Sigmoid colon (tissue), 7 donors: ENCODE measurements around the gene ASTN1. TPM values are rescaled to one million over a fixed set of nuclear protein-coding genes. Genes with fewer than 3 reads are reported as not detected.

Source experiments
- DNase-seq: peaks from one replicate; pipeline ENCODE4 v3.0.0-alpha.2; 2019
- H3K27ac ChIP-seq, 4 donors: fragments of 200-600 bp; sonication (generic); one replicate each; pipeline ENCODE4 v1.5.1; 2016 to 2019; ENCODE audit warnings: mild to moderate bottlenecking in 1 of 4
- H3K27me3 ChIP-seq, 3 donors: fragments of 200-600 bp; sonication (generic); one replicate each; pipeline ENCODE4 v1.5.1; 2019; ENCODE audit warnings: mild to moderate bottlenecking in 1 of 3
- H3K36me3 ChIP-seq, 4 donors: fragments of 200-600 bp; sonication (generic); one replicate each; pipeline ENCODE4 v1.5.1; 2016 to 2019
- H3K4me1 ChIP-seq, 4 donors: fragments of 200-600 bp; sonication (generic); one replicate each; pipeline ENCODE4 v1.5.1; 2017 to 2019
- H3K4me3 ChIP-seq, 4 donors: fragments of 200-600 bp; sonication (generic); one replicate each; pipeline ENCODE4 v1.5.1; 2017 to 2019; ENCODE audit warnings: mild to moderate bottlenecking in 2 of 4, moderate library complexity in 1 of 4
- H3K9me3 ChIP-seq, 4 donors: fragments of 200-600 bp in 3 of 4; sonication (generic) in 3 of 4; one replicate each; pipeline versions ENCODE4 v1.5.1 to v1.6.1; 2013 to 2019
- EP300 ChIP-seq, 4 donors: sonication (generic); formaldehyde crosslinking; IDR thresholded peaks; one replicate each; pipeline ENCODE4 v1.6.1; 2017; ENCODE audit warnings: antibody characterized with exemption in 4 of 4
- POLR2A ChIP-seq, 2 donors: fragments of 450-650 bp; IDR thresholded peaks; one replicate each; pipeline ENCODE4 v1.6.1; 2016; ENCODE audit warnings: antibody characterized with exemption in 2 of 2, mild to moderate bottlenecking in 2 of 2, moderate library complexity in 2 of 2
- POLR2AphosphoS5 ChIP-seq, 4 donors: sonication (generic); formaldehyde crosslinking; IDR thresholded peaks; one replicate each; pipeline ENCODE4 v1.6.1; 2017; ENCODE audit warnings: antibody characterized with exemption in 4 of 4
- WGBS, 2 donors: extraction: QIAGEN DNeasy Blood & Tissue Kit; methylation state at CpG; one replicate each; pipeline ENCODE4 v1.1.7; 2013; 5-methylcytosine and 5-hydroxymethylcytosine counted together
- intact Hi-C: fragments of 100-400 bp; cut with DNase I; formaldehyde crosslinking; loops from one replicate; pipeline ENCODE4 v1.15.1; 2023
- polyA plus RNA-seq, 3 donors: library from polyadenylated mRNA; stranded (reverse); fragments of 200-250 nt; gene quantifications; one replicate each; pipeline ENCODE4 v1.2.3, GENCODE V29; 2013
- total RNA-seq, 4 donors: library from RNA; depleted of rRNA; stranded (reverse); fragments of >200 nt; gene quantifications; one replicate each; pipeline ENCODE4 v1.1.0, GENCODE V29; 2016
- TF ChIP-seq, protein P1 (sequence below), 4 experiments: fragments of 450-650 bp in 3 of 4; fragments of 200-600 bp in 1 of 4; IDR thresholded peaks; one replicate each; pipeline ENCODE4 v1.5.1; 2016 to 2019; ENCODE audit warnings: antibody characterized with exemption in 4 of 4, mild to moderate bottlenecking in 3 of 4, moderate library complexity in 2 of 4
- donor health status: healthy with polysubstance abuse.
- donor health status: Bipolar disorder and iron deficiency.
- donor health status: healthy.

Gene ASTN1
- total and polyA plus RNA-seq, 7 donors = 0.49 to 2.2 (median 1.4) TPM; not detected in 2

DNA sequence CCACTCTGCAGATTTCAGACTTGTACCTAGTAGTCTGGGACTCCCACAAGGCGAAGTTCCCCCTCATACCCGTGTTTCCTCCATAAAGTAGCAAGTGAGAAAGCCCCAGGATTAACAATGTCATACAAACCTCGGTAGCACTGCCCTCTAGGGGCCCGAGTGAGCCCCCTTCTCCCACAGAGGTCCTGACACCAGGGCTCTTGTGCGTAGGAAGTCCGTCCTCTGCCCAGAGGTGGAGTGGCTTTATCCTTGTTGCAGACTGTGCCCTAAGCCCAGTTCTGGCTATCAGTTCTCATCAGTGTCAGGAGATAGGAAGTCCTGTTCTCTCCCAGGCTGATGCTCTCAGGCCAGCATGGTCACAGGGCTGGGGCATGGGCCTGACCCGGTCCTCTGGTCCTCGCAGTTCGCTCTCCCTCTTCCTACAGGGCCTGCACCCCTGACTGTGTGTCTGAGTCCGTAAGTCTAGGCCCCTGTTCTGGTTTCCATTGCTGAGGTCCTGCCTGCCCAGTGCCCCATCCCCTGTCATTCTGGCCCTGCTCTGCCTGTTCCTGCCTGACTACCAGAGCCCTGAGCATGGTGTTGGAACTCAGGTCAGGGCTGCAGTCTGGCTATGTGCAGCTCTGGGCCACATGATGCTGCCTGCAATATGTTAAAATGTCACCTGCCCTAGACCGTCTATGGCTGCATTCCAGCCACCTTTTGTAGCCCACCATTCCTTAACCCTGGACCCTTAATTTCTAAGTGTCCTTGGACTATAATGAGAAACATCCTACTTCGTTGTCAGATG is 285.6 kb downstream of the ASTN1 start:
- intact Hi-C loops = no loop called here
- Histone ChIP-seq H3K36me3 (no peaks in the 10 kb centered on the region), H3K4me3 (no peak overlapping the region), H3K9me3 (no peaks in the 10 kb centered on the region), H3K27ac (no peak overlapping the region), H3K4me1 (peaks cover 0 to 6% (median 6%) of the 10 kb centered on the region in 4 donors), H3K27me3 (no peaks in the 10 kb centered on the region)
- DNase-seq = no peak
- 70 to 72% methylated on average over 12 of the region's 12 CpGs for WGBS, 2 donors
- TF ChIP-seq EP300 (IDR thresholded peaks at IDR 0.05) (no peak), POLR2A (IDR thresholded peaks at IDR 0.05) (no peak), POLR2AphosphoS5 (IDR thresholded peaks at IDR 0.05) (no peak)
- TF ChIP-seq, protein P1, sequence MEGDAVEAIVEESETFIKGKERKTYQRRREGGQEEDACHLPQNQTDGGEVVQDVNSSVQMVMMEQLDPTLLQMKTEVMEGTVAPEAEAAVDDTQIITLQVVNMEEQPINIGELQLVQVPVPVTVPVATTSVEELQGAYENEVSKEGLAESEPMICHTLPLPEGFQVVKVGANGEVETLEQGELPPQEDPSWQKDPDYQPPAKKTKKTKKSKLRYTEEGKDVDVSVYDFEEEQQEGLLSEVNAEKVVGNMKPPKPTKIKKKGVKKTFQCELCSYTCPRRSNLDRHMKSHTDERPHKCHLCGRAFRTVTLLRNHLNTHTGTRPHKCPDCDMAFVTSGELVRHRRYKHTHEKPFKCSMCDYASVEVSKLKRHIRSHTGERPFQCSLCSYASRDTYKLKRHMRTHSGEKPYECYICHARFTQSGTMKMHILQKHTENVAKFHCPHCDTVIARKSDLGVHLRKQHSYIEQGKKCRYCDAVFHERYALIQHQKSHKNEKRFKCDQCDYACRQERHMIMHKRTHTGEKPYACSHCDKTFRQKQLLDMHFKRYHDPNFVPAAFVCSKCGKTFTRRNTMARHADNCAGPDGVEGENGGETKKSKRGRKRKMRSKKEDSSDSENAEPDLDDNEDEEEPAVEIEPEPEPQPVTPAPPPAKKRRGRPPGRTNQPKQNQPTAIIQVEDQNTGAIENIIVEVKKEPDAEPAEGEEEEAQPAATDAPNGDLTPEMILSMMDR (IDR thresholded peaks at IDR 0.05) = no peak

DNA sequence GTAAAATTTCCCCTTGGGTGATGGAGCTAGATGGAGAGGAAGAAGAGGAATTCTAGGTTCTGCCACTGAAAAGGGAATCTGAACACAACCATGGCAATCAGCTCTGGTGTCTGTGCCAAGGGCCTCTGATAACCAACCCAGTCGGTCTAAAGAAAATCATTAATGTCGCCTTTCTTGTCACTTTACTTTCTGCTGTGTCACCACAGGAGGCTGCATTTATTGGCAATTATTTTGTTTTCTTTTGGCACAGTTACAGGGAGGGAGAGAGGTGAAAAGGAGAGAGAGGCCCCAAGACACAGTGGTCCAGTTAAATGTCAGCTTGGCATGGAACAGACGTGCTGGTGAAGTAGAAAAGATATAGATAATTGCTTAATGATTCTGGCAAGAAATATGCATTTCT is 287.0 kb downstream of the ASTN1 start:
- H3K9me3 ChIP-seq = no peaks in the 10 kb centered on the region
- no peaks in the 10 kb centered on the region for H3K27me3 ChIP-seq
- H3K4me1 ChIP-seq = peaks cover 0 to 6% (median 6%) of the 10 kb centered on the region in 4 donors
- H3K4me3 ChIP-seq = no peak overlapping the region
- TF ChIP-seq POLR2A (IDR thresholded peaks at IDR 0.05) = no peak
- TF ChIP-seq POLR2AphosphoS5 (IDR thresholded peaks at IDR 0.05) = no peak
- TF ChIP-seq EP300 (IDR thresholded peaks at IDR 0.05) = no peak
- TF ChIP-seq, protein P1 (IDR thresholded peaks at IDR 0.05) = no peak
- intact Hi-C loops = no loop called here
- DNase-seq = no peak
- H3K36me3 ChIP-seq = no peaks in the 10 kb centered on the region
- WGBS, 2 donors = 71 to 86% methylated on average over 3 of the region's 3 CpGs
- no peak overlapping the region for H3K27ac ChIP-seq

DNA sequence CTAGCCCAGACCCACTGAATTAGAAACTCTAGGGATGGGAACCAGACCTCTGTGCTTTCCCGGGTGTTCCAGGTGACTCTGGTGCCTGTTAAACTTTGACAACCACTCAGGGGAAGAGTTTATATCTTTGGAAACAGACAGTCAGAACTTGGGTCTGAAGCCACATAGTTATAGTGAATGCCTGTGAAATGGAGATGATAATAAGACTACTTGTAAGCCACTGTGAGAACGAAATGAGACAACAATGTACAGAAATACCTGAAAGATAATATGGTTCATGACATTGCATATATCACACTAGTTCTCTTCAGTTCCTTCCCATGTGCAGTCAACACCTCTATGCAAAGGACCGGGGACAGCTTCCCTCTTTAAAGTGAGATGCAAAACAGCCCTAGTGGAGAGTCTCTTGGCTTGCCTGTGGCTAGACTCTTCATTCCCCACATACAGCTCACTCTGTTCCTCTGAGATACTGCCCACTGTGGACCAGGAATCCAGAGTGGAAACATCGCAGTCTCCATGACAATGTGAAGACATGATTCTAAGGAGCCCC is 287.5 kb downstream of the ASTN1 start:
- TF ChIP-seq, protein P1 (IDR thresholded peaks at IDR 0.05) = no peak
- no peak for TF ChIP-seq EP300 (IDR thresholded peaks at IDR 0.05)
- no peak for TF ChIP-seq POLR2AphosphoS5 (IDR thresholded peaks at IDR 0.05)
- TF ChIP-seq POLR2A (IDR thresholded peaks at IDR 0.05) = no peak
- WGBS, 2 donors = 69 to 80% methylated on average over 4 of the region's 4 CpGs
- Histone ChIP-seq H3K9me3 (no peaks in the 10 kb centered on the region), H3K4me3 (no peak overlapping the region), H3K36me3 (no peaks in the 10 kb centered on the region), H3K27ac (no peak overlapping the region), H3K27me3 (no peaks in the 10 kb centered on the region), H3K4me1 (peaks cover 0 to 6% (median 6%) of the 10 kb centered on the region in 4 donors)
- no peak for DNase-seq
- intact Hi-C loops = no loop called here

DNA sequence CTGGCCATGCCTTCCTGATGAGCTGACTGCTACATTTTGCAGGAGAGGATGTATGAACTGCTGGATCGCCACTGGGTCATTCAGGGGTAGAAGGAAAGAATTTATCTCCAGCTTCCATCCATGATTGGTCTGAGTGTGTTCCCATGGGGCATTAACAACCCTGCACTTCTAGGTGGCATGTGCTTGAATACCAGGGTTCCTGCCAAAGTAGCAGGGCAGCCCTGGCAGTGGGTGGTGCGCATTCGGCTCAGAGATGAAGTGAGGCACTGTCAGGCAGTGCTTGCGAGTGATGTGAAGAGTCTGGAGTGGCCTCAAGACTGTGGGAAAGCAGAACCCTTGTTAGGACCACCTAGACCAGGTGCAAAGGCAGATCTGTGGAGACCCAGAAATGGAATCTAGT is 294.9 kb downstream of the ASTN1 start:
- DNase-seq = no peak
- Histone ChIP-seq H3K4me1 (peaks cover 0 to 36% (median 16%) of the 10 kb centered on the region in 4 donors), H3K4me3 (no peak overlapping the region), H3K27ac (no peak overlapping the region), H3K36me3 (no peaks in the 10 kb centered on the region), H3K9me3 (no peaks in the 10 kb centered on the region), H3K27me3 (no peaks in the 10 kb centered on the region)
- TF ChIP-seq POLR2A (IDR thresholded peaks at IDR 0.05) = no peak
- WGBS, 2 donors = 92 to 94% methylated on average over 4 of the region's 4 CpGs
- intact Hi-C loops = no loop called here

DNA sequence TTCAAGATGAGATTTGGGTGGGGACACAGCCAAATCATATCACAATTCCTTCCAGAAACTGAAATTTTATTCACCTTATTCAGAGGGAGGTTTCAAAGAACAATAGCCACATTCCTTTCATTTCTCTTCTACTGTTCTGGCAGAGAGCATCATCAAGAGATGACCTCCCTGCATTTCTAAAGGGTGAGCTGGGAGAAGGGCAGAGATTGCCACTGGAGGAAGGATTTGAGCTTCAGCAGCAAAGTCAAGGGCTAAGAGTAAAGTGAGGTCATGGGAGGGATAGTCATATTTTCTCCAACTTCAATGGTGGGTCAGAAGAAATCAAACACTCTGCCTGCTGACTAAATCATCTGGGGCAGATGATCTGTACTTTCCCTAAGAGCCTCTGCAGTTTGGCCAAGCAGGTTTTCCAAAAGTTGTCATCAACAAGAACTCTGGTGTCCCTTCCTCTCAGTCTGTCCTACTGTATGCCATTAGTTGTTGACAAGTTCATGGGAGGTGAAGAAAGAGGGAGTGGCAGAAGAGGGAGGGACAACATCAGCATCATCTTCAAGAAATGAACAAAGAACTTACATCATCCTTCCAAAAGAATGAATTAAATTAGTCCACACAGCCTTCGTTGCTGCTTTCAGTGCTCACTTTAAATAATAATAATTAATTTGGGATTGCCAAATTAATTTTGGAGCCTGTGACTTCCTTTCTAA is 298.3 kb downstream of the ASTN1 start:
- Histone ChIP-seq H3K36me3 (no peaks in the 10 kb centered on the region), H3K27me3 (no peaks in the 10 kb centered on the region), H3K4me3 (no peak overlapping the region), H3K4me1 (peaks cover 0 to 28% (median 12%) of the 10 kb centered on the region in 4 donors), H3K27ac (no peak overlapping the region), H3K9me3 (no peaks in the 10 kb centered on the region)
- 73 to 86% methylated on average over 1 of the region's 1 CpG for WGBS, 2 donors
- no peak for DNase-seq
- TF ChIP-seq EP300 (IDR thresholded peaks at IDR 0.05) (no peak), POLR2A (IDR thresholded peaks at IDR 0.05) (no peak), POLR2AphosphoS5 (IDR thresholded peaks at IDR 0.05) (no peak)
- TF ChIP-seq, protein P1 (IDR thresholded peaks at IDR 0.05) = no peak
- intact Hi-C loops = no loop called here
